ENCODE measurements around the gene TMEM120B.
"Not testable (repeated sequence)": the region's sequence is repeated elsewhere in the genome, so short reads cannot be mapped to it uniquely, and the experiment has no call there.

Gene TMEM120B

GRCh38 chr12:121749267-121749666 is 36.7 kb downstream of the TMEM120B start:
- H3K4me1 ChIP-seq (ENCODE audit: insufficient read depth, low read length) = peaks cover 7% of the 10 kb centered on the region
- peaks cover 10% of the 10 kb centered on the region for H3K36me3 ChIP-seq (ENCODE audit: insufficient read depth, low read length)
- no peak overlapping the region for H3K27ac ChIP-seq (ENCODE audit: low read depth, low read length)
- H3K9me3 ChIP-seq (ENCODE audit: low read length) = no peaks in the 10 kb centered on the region
- no peak overlapping the region for H3K4me3 ChIP-seq (ENCODE audit: low read depth in 1 of 2, low read length in 2 of 2)
- H3K9ac ChIP-seq (ENCODE audit: low read length) = no peak overlapping the region
- no peaks in the 10 kb centered on the region for H3K27me3 ChIP-seq (ENCODE audit: control insufficient read depth in 1 of 2, insufficient read depth in 2 of 2, low read length in 2 of 2)

- Histone ChIP-seq H3K4me1 (ENCODE audit: insufficient read depth, low read length) (peaks cover 12% of the 10 kb centered on the region), H3K4me3 (ENCODE audit: low read depth in 1 of 2, low read length in 2 of 2) (no peak overlapping the region)
Observed at GRCh38 chr12:121750507-121750955, 38.0 kb downstream of the TMEM120B start.

GRCh38 chr12:121751034-121751433 is 38.5 kb downstream of the TMEM120B start:
- Histone ChIP-seq H3K36me3 (ENCODE audit: insufficient read depth, low read length) (peaks cover 5% of the 10 kb centered on the region), H3K9me3 (ENCODE audit: low read length) (no peaks in the 10 kb centered on the region), H3K27me3 (ENCODE audit: control insufficient read depth in 1 of 2, insufficient read depth in 2 of 2, low read length in 2 of 2) (no peaks in the 10 kb centered on the region), H3K9ac (ENCODE audit: low read length) (no peak overlapping the region), H3K27ac (ENCODE audit: low read depth, low read length) (no peak overlapping the region), H3K4me1 (ENCODE audit: insufficient read depth, low read length) (peaks cover 12% of the 10 kb centered on the region), H3K4me3 (ENCODE audit: low read depth in 1 of 2, low read length in 2 of 2) (no peak overlapping the region)

More at GRCh38 chr12:121750507-121750955, 38.0 kb downstream of the TMEM120B start:
- no peaks in the 10 kb centered on the region for H3K27me3 ChIP-seq (ENCODE audit: control insufficient read depth in 1 of 2, insufficient read depth in 2 of 2, low read length in 2 of 2)
- no peaks in the 10 kb centered on the region for H3K9me3 ChIP-seq (ENCODE audit: low read length)
- no peak overlapping the region for H3K27ac ChIP-seq (ENCODE audit: low read depth, low read length)
- no peak overlapping the region for H3K9ac ChIP-seq (ENCODE audit: low read length)
- peaks cover 5% of the 10 kb centered on the region for H3K36me3 ChIP-seq (ENCODE audit: insufficient read depth, low read length)

GRCh38 chr12:121751749-121752351 is 39.3 kb downstream of the TMEM120B start:
- H3K27ac ChIP-seq (ENCODE audit: low read depth, low read length) = no peak overlapping the region
- peaks cover 5% of the 10 kb centered on the region for H3K36me3 ChIP-seq (ENCODE audit: insufficient read depth, low read length)
- no peak overlapping the region for H3K4me3 ChIP-seq (ENCODE audit: low read depth in 1 of 2, low read length in 2 of 2)
- H3K27me3 ChIP-seq (ENCODE audit: control insufficient read depth in 1 of 2, insufficient read depth in 2 of 2, low read length in 2 of 2) = no peaks in the 10 kb centered on the region
- H3K9ac ChIP-seq (ENCODE audit: low read length) = no peak overlapping the region
- peaks cover 12% of the 10 kb centered on the region for H3K4me1 ChIP-seq (ENCODE audit: insufficient read depth, low read length)
- no peaks in the 10 kb centered on the region for H3K9me3 ChIP-seq (ENCODE audit: low read length)

GRCh38 chr12:121753844-121754264 is 41.3 kb downstream of the TMEM120B start:
- Histone ChIP-seq H3K9me3 (ENCODE audit: low read length) (no peaks in the 10 kb centered on the region), H3K27ac (ENCODE audit: low read depth, low read length) (peak overlapping the region; percentile 76), H3K9ac (ENCODE audit: low read length) (no peak overlapping the region), H3K4me1 (ENCODE audit: insufficient read depth, low read length) (peaks cover 12% of the 10 kb centered on the region), H3K36me3 (ENCODE audit: insufficient read depth, low read length) (peaks cover 5% of the 10 kb centered on the region), H3K27me3 (ENCODE audit: control insufficient read depth in 1 of 2, insufficient read depth in 2 of 2, low read length in 2 of 2) (no peaks in the 10 kb centered on the region), H3K4me3 (ENCODE audit: low read depth in 1 of 2, low read length in 2 of 2) (no peak overlapping the region)

GRCh38 chr12:121754836-121755235 is 42.3 kb downstream of the TMEM120B start:
- Histone ChIP-seq H3K36me3 (ENCODE audit: insufficient read depth, low read length) (peaks cover 5% of the 10 kb centered on the region), H3K4me1 (ENCODE audit: insufficient read depth, low read length) (peaks cover 12% of the 10 kb centered on the region), H3K9ac (ENCODE audit: low read length) (no peak overlapping the region), H3K4me3 (ENCODE audit: low read depth in 1 of 2, low read length in 2 of 2) (no peak overlapping the region), H3K9me3 (ENCODE audit: low read length) (no peaks in the 10 kb centered on the region), H3K27ac (ENCODE audit: low read depth, low read length) (peak overlapping the region; percentile 57), H3K27me3 (ENCODE audit: control insufficient read depth in 1 of 2, insufficient read depth in 2 of 2, low read length in 2 of 2) (no peaks in the 10 kb centered on the region)

GRCh38 chr12:121755591-121755990 is 43.0 kb downstream of the TMEM120B start:
- Histone ChIP-seq H3K27me3 (ENCODE audit: control insufficient read depth in 1 of 2, insufficient read depth in 2 of 2, low read length in 2 of 2) (no peaks in the 10 kb centered on the region), H3K9ac (ENCODE audit: low read length) (no peak overlapping the region), H3K27ac (ENCODE audit: low read depth, low read length) (no peak overlapping the region)

GRCh38 chr12:121758536-121758935 is 46.0 kb downstream of the TMEM120B start:
- H3K36me3 ChIP-seq (ENCODE audit: insufficient read depth, low read length); H3K27me3 ChIP-seq (ENCODE audit: control insufficient read depth in 1 of 2, insufficient read depth in 2 of 2, low read length in 2 of 2); H3K27ac ChIP-seq (ENCODE audit: low read depth, low read length); H3K9me3 ChIP-seq (ENCODE audit: low read length); H3K4me3 ChIP-seq (ENCODE audit: low read depth in 1 of 2, low read length in 2 of 2); H3K9ac ChIP-seq (ENCODE audit: low read length): not testable (repeated sequence)
- peaks cover 20% of the 10 kb centered on the region for H3K4me1 ChIP-seq (ENCODE audit: insufficient read depth, low read length)

More at GRCh38 chr12:121755591-121755990, 43.0 kb downstream of the TMEM120B start:
- H3K36me3 ChIP-seq (ENCODE audit: insufficient read depth, low read length) = peaks cover under 1% of the 10 kb centered on the region
- no peak overlapping the region for H3K4me3 ChIP-seq (ENCODE audit: low read depth in 1 of 2, low read length in 2 of 2)
- no peaks in the 10 kb centered on the region for H3K9me3 ChIP-seq (ENCODE audit: low read length)
- peaks cover 12% of the 10 kb centered on the region for H3K4me1 ChIP-seq (ENCODE audit: insufficient read depth, low read length)

GRCh38 chr12:121762269-121762668 is 49.7 kb downstream of the TMEM120B start:
- Histone ChIP-seq H3K4me3 (ENCODE audit: low read depth in 1 of 2, low read length in 2 of 2) (peak overlapping the region in 1 of 2 donors; percentile 3), H3K27ac (ENCODE audit: low read depth, low read length) (peak overlapping the region; percentile 58), H3K27me3 (ENCODE audit: control insufficient read depth in 1 of 2, insufficient read depth in 2 of 2, low read length in 2 of 2) (no peaks in the 10 kb centered on the region), H3K9ac (ENCODE audit: low read length) (no peak overlapping the region), H3K4me1 (ENCODE audit: insufficient read depth, low read length) (peaks cover 16% of the 10 kb centered on the region), H3K9me3 (ENCODE audit: low read length) (no peaks in the 10 kb centered on the region), H3K36me3 (ENCODE audit: insufficient read depth, low read length) (no peaks in the 10 kb centered on the region)

DNA sequence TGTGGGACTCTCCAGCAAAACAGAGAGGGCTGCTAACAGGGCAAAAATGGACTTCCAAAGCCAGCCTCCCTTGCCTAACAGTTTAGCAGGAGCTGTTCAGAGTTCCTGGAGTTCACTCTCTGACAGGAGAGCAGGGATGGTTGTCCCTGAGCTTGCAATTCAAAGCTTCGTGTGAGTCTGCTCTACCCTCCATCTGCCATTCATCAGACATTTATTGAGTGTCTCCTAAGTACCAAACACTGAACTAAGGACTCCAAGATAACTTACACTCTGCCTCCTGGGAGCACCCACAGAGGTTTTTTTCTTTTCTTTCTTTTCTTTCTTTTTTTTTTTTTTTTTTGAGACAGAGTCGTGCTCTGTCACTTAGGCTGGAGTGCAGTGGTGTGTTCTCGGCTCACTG is 52.3 kb downstream of the TMEM120B start:
- H3K27ac ChIP-seq (ENCODE audit: low read depth, low read length) = no peak overlapping the region
- no peaks in the 10 kb centered on the region for H3K9me3 ChIP-seq (ENCODE audit: low read length)
- H3K4me3 ChIP-seq (ENCODE audit: low read depth in 1 of 2, low read length in 2 of 2) = no peak overlapping the region
- no peaks in the 10 kb centered on the region for H3K27me3 ChIP-seq (ENCODE audit: control insufficient read depth in 1 of 2, insufficient read depth in 2 of 2, low read length in 2 of 2)
- H3K9ac ChIP-seq (ENCODE audit: low read length) = no peak overlapping the region
- H3K4me1 ChIP-seq (ENCODE audit: insufficient read depth, low read length) = peaks cover 34% of the 10 kb centered on the region
- no peaks in the 10 kb centered on the region for H3K36me3 ChIP-seq (ENCODE audit: insufficient read depth, low read length)

DNA sequence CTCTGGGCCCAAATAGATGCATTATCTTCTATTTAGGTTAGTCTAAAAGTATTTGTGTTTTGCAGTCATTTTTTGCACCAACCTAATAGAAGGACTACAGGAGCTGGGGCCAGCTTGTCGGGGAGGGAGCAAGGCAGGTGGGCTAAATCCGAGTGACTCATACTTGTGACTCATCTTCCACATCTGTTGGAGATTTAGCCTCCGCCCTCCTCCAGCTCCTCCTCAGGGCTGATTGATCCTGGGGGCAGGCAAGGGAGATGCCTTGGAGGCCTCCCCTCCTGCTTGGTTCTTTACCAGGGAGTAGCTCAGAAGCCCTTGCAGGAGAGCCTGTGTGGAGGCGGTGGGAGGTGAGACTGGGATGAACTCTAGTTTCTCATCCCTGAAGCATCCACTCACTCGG is 53.0 kb downstream of the TMEM120B start:
- no peak overlapping the region for H3K9ac ChIP-seq (ENCODE audit: low read length)
- peaks cover 34% of the 10 kb centered on the region for H3K4me1 ChIP-seq (ENCODE audit: insufficient read depth, low read length)
- H3K9me3 ChIP-seq (ENCODE audit: low read length) = no peaks in the 10 kb centered on the region
- H3K36me3 ChIP-seq (ENCODE audit: insufficient read depth, low read length) = no peaks in the 10 kb centered on the region
- no peak overlapping the region for H3K4me3 ChIP-seq (ENCODE audit: low read depth in 1 of 2, low read length in 2 of 2)
- H3K27me3 ChIP-seq (ENCODE audit: control insufficient read depth in 1 of 2, insufficient read depth in 2 of 2, low read length in 2 of 2) = no peaks in the 10 kb centered on the region
- no peak overlapping the region for H3K27ac ChIP-seq (ENCODE audit: low read depth, low read length)

Data from muscle layer of colon (tissue), 2 donors.